Measurements from ENCODE around the gene DLD. TPM values are rescaled to one million over a fixed set of nuclear protein-coding genes. Genes with fewer than 3 reads are reported as not detected.
A peak's percentile ranks its signal among the peaks of the same experiment; 100 is the strongest.

The DLD gene
- total and polyA plus RNA-seq, 9 of the 15 experiments (the other 6 are each of a cell fraction or from before 2014, with no cell fraction given), result 130 to 639 (median 247) TPM

GRCh38 chr7:107943018-107943417 lies 52.0 kb downstream of the DLD start (continued):
- TF ChIP-seq, protein P1, sequence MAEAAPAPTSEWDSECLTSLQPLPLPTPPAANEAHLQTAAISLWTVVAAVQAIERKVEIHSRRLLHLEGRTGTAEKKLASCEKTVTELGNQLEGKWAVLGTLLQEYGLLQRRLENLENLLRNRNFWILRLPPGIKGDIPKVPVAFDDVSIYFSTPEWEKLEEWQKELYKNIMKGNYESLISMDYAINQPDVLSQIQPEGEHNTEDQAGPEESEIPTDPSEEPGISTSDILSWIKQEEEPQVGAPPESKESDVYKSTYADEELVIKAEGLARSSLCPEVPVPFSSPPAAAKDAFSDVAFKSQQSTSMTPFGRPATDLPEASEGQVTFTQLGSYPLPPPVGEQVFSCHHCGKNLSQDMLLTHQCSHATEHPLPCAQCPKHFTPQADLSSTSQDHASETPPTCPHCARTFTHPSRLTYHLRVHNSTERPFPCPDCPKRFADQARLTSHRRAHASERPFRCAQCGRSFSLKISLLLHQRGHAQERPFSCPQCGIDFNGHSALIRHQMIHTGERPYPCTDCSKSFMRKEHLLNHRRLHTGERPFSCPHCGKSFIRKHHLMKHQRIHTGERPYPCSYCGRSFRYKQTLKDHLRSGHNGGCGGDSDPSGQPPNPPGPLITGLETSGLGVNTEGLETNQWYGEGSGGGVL (CRISPR knock-in tag; IDR thresholded peaks at IDR 0.05), result no peak
- TF ChIP-seq SMAD1 (IDR thresholded peaks at IDR 0.05; ENCODE audit: low read depth, low read length, partially characterized antibody), result no peak
- no peak for TF ChIP-seq TAF7 (tag; IDR thresholded peaks at IDR 0.05)
- TF ChIP-seq, protein P2, sequence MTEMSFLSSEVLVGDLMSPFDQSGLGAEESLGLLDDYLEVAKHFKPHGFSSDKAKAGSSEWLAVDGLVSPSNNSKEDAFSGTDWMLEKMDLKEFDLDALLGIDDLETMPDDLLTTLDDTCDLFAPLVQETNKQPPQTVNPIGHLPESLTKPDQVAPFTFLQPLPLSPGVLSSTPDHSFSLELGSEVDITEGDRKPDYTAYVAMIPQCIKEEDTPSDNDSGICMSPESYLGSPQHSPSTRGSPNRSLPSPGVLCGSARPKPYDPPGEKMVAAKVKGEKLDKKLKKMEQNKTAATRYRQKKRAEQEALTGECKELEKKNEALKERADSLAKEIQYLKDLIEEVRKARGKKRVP (CRISPR knock-in tag; IDR thresholded peaks at IDR 0.05), result no peak
- no peak for TF ChIP-seq FOXP4 (CRISPR knock-in tag; IDR thresholded peaks at IDR 0.05; ENCODE audit: borderline replicate concordance)
- peak; percentile 49; the same call in 1 of the 2 replicates for TF ChIP-seq MAFK (IDR thresholded peaks at IDR 0.05; ENCODE audit: low read length)
- no peak for TF ChIP-seq EZH2 (IDR thresholded peaks at IDR 0.05; ENCODE audit: borderline replicate concordance, low read depth, low read length)
- TF ChIP-seq ZNF695 (CRISPR knock-in tag; IDR thresholded peaks at IDR 0.05), result no peak
- TF ChIP-seq GABPB1 (CRISPR knock-in tag; IDR thresholded peaks at IDR 0.05), result no peak
- TF ChIP-seq PTRF (tag; IDR thresholded peaks at IDR 0.05), result no peak
- TF ChIP-seq ZNF584 (CRISPR knock-in tag; IDR thresholded peaks at IDR 0.05; ENCODE audit: low read depth), result no peak
- no peak for TF ChIP-seq BDP1 (IDR thresholded peaks at IDR 0.05; ENCODE audit: insufficient read depth, insufficient read length)
